Measurements from ENCODE around the gene LIPH.
"Not testable (repeated sequence)": the region's sequence is repeated elsewhere in the genome, so short reads cannot be mapped to it uniquely, and the experiment has no call there.

Gene LIPH

DNA sequence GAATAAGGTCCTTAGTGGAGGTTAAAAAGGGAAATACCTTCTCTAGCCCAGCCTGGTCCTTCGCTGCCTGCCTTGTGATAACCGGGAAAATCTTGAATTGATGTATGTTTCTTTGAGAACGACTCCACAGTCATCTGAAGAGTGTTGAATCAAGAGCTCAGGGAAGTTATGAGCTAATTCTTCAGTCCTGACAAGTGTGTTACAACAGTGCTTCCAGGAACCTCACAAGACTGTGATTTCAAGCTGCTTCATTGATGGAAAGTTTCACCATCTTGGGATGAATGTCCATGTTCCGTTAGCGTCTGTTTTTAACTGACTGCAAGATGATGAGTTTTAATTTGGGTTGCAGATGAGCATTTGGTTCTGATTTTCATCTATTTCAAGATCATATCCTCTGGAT lies 66.0 kb downstream of the LIPH start:
- H3K4me3 ChIP-seq (ENCODE audit: low read depth, low read length), result no peak overlapping the region
- TF ChIP-seq, protein P1, sequence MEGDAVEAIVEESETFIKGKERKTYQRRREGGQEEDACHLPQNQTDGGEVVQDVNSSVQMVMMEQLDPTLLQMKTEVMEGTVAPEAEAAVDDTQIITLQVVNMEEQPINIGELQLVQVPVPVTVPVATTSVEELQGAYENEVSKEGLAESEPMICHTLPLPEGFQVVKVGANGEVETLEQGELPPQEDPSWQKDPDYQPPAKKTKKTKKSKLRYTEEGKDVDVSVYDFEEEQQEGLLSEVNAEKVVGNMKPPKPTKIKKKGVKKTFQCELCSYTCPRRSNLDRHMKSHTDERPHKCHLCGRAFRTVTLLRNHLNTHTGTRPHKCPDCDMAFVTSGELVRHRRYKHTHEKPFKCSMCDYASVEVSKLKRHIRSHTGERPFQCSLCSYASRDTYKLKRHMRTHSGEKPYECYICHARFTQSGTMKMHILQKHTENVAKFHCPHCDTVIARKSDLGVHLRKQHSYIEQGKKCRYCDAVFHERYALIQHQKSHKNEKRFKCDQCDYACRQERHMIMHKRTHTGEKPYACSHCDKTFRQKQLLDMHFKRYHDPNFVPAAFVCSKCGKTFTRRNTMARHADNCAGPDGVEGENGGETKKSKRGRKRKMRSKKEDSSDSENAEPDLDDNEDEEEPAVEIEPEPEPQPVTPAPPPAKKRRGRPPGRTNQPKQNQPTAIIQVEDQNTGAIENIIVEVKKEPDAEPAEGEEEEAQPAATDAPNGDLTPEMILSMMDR (IDR thresholded peaks at IDR 0.05; ENCODE audit: insufficient read depth, low read depth, low read length, missing control alignments), result no peak
- DNase-seq (ENCODE audit: low read depth), result no peak

DNA sequence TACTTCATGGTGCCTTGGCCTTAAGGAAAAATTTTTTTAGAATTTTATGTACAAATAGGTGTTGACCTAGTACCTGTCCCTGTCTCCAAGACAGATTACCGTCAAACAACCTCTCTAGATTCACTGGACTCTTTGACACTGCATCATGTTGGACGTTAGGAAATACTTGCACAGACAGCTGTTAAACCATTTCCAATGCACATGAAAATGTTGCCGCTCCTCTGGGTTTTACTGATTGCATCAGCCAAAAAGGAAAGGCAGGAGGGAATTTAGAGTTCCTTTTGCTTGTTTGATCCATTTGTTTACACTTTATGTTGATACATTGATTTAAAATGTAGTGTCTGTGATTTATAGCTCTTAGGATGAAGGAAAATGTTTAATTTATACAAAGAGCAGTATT lies 68.1 kb downstream of the LIPH start:
- no peak for DNase-seq (ENCODE audit: low read depth)
- no peak overlapping the region for H3K4me3 ChIP-seq (ENCODE audit: low read depth, low read length)
- TF ChIP-seq, protein P1 (IDR thresholded peaks at IDR 0.05; ENCODE audit: insufficient read depth, low read depth, low read length, missing control alignments), result no peak

DNA sequence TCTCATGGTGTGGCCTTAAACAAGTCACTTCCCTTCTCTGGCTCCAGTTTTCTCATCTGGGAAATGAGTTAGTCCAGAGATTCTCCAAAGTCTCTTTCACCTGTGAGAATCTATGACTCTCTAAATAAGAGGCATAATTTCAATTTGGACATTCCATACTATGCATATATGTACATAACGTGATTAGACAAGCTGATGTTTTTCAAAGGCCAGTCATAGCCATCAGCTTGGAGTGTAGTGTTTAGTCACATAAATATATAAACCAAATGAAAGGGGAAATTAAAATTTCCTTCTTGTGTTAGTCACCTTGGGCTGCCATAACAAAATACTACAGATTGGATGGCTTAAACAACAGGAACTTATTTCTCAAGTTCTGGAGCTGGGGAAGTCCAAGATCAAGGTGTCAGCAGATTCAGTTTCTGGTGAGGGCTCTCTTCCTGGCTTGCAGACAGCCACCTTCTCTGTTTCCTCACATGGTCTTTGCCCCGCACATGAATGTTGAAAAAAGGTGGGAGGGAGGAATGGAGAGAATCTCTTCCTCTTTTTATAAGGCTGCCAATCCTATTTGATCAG lies 72.9 kb downstream of the LIPH start:
- DNase-seq (ENCODE audit: low read depth), result no peak
- TF ChIP-seq, protein P1 (IDR thresholded peaks at IDR 0.05; ENCODE audit: insufficient read depth, low read depth, low read length, missing control alignments), result no peak
- H3K4me3 ChIP-seq (ENCODE audit: low read depth, low read length), result no peak overlapping the region

DNA sequence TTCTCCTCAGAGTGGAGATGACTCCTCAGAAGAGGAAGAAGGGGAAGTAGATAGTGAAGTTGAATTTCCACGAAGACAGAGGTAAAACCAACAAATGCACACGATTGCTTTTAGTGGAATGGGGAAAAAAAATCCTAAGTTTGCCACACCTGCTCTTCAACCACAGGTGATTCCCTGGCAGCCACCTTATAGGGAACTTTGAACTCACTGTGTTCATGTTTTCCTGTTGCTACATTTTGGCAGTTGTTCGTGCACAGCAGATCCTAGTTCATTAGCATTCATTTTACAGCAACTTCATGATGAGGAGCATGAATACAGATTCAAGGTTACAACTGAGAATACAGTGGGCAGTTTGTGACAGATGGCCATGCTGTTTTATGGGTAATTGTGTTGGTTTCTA lies 75.1 kb downstream of the LIPH start:
- DNase-seq (ENCODE audit: low read depth), result no peak
- TF ChIP-seq, protein P1 (IDR thresholded peaks at IDR 0.05; ENCODE audit: insufficient read depth, low read depth, low read length, missing control alignments), result no peak
- no peak overlapping the region for H3K4me3 ChIP-seq (ENCODE audit: low read depth, low read length)

DNA sequence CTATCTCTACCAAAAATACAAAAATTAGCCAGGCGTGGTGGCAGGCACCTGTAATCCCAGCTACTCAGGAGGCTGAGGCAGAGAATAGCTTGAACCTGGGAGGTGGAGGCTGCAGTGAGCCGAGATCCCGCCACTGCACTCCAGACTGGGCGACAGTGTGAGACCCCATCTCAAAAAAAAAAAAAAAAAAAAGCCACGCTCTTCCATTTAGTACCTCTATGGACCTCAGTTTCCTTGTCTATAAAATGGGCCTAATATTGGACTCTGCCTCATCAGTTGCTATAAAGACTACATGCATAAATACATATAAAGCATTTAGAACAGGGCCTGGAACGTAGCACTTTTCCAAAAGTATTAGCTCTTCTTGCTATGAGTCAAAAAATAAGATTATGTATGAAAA lies 77.5 kb downstream of the LIPH start:
- not testable (repeated sequence) for DNase-seq (ENCODE audit: low read depth); H3K4me3 ChIP-seq (ENCODE audit: low read depth, low read length)

DNA sequence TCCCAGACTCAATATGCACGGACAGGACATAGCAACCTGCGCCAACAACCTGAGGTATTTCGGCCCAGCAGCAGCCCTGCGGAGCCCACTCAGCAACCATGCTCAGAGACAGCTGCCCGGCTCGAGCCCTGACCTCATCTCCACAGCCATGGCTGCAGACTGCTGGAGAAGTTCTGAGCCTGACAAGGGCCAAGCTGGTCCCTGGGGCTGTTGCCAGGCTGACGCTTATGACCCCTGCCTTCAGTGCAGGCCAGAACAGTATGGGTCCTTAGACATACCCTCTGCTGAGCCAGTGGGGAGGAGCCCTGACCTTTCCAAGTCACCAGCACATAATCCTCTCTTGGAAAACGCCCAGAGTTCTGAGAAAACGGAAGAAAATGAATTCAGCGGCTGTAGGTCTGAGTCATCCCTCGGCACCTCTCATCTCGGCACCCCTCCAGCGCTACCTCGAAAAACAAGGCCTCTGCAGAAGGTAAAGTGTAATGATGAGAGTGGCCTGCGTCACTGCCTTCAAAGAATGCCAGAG lies 79.0 kb downstream of the LIPH start:
- no peak overlapping the region for H3K4me3 ChIP-seq (ENCODE audit: low read depth, low read length)
- TF ChIP-seq, protein P1 (IDR thresholded peaks at IDR 0.05; ENCODE audit: insufficient read depth, low read depth, low read length, missing control alignments), result no peak
- DNase-seq (ENCODE audit: low read depth), result no peak

DNA sequence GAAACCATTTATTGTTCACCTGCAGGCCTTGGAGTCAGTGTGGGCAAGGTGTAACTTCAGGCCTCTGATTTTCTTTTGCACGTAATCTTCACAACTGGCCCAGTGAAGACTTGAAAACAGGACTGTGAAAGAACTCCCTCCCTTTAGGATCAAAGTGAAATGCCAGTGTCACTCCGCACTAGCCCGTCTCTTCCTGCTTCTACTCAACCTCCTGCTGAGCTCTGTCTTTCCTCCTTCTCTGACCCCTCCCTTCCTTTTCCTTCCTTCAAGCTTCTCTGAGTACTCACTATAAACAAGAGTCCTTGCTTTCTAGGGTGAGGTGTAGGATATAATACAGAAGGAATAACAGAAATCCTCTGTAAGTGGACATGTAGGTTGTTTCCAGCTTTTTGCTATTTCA lies 82.1 kb downstream of the LIPH start:
- no peak overlapping the region for H3K4me3 ChIP-seq (ENCODE audit: low read depth, low read length)
- TF ChIP-seq, protein P1 (IDR thresholded peaks at IDR 0.05; ENCODE audit: insufficient read depth, low read depth, low read length, missing control alignments), result no peak
- DNase-seq (ENCODE audit: low read depth), result no peak

Data from GM12865 (cell line).